ENCODE measurements around the gene CCDC7.
"Not testable (repeated sequence)": the region's sequence is repeated elsewhere in the genome, so short reads cannot be mapped to it uniquely, and the experiment has no call there.

Gene CCDC7

GRCh38 chr10:32577448-32577847 lies 131.5 kb downstream of the CCDC7 start:
- H3K9ac ChIP-seq (ENCODE audit: low read length) = no peak overlapping the region
- H3K27me3 ChIP-seq (ENCODE audit: control insufficient read depth in 1 of 2, insufficient read depth in 1 of 2, low read length in 2 of 2) = no peaks in the 10 kb centered on the region
- H3K36me3 ChIP-seq (ENCODE audit: control insufficient read depth in 1 of 2, insufficient read depth in 2 of 2, low read depth in 1 of 2, low read length in 2 of 2) = no peaks in the 10 kb centered on the region
- H2BK12ac ChIP-seq (ENCODE audit: low read length in 2 of 2) = no peak overlapping the region
- no peak overlapping the region for H3K4me3 ChIP-seq (ENCODE audit: insufficient read depth in 1 of 2, low read depth in 1 of 2, low read length in 2 of 2)
- H3K79me1 ChIP-seq (replicated peaks; ENCODE audit: low read length, poor library complexity, severe bottlenecking) = no peaks in the 10 kb centered on the region
- H4K8ac ChIP-seq (ENCODE audit: low read length) = no peak overlapping the region
- no peak overlapping the region for H3K23ac ChIP-seq (ENCODE audit: low read length in 2 of 2)
- H2BK15ac ChIP-seq (ENCODE audit: low read depth, poor library complexity, severe bottlenecking) = no peak overlapping the region
- H2AFZ ChIP-seq (ENCODE audit: low read depth, low read length) = no peak overlapping the region
- no peak overlapping the region for H2BK120ac ChIP-seq (ENCODE audit: low read depth, low read length)
- H3K18ac ChIP-seq (ENCODE audit: low read depth in 1 of 2, low read length in 2 of 2) = no peak overlapping the region
- H3K14ac ChIP-seq (ENCODE audit: low read length in 2 of 2) = no peak overlapping the region
- no peak overlapping the region for H2BK5ac ChIP-seq (ENCODE audit: low read depth, low read length, poor library complexity, severe bottlenecking)
- H3K27ac ChIP-seq (ENCODE audit: low read length, poor library complexity, severe bottlenecking) = no peak overlapping the region
- H3K9me3 ChIP-seq (ENCODE audit: control insufficient read depth, low read length) = no peaks in the 10 kb centered on the region
- H4K91ac ChIP-seq (ENCODE audit: low read length) = no peak overlapping the region
- H3K4me1 ChIP-seq (ENCODE audit: control insufficient read depth, insufficient read depth, low read depth, low read length) = no peaks in the 10 kb centered on the region
- peak; percentile 2 for DNase-seq
- no peak overlapping the region for H2AK5ac ChIP-seq (ENCODE audit: low read length, severe bottlenecking)
- H3K4ac ChIP-seq (ENCODE audit: low read depth in 1 of 2, low read length in 2 of 2) = no peak overlapping the region
- no peak overlapping the region for H3K4me2 ChIP-seq (ENCODE audit: low read length, poor library complexity, severe bottlenecking)

GRCh38 chr10:32582946-32583345 lies 137.0 kb downstream of the CCDC7 start:
- Histone ChIP-seq H3K36me3 (ENCODE audit: control insufficient read depth in 1 of 2, insufficient read depth in 2 of 2, low read depth in 1 of 2, low read length in 2 of 2) (no peaks in the 10 kb centered on the region), H3K4me2 (ENCODE audit: low read length, poor library complexity, severe bottlenecking) (no peak overlapping the region)

GRCh38 chr10:32598022-32598421 lies 152.1 kb downstream of the CCDC7 start:
- not testable (repeated sequence) for H3K79me1 ChIP-seq (replicated peaks; ENCODE audit: low read length, poor library complexity, severe bottlenecking); H2AK5ac ChIP-seq (ENCODE audit: low read length, severe bottlenecking); H2BK12ac ChIP-seq (ENCODE audit: low read length in 2 of 2); H3K4me2 ChIP-seq (ENCODE audit: low read length, poor library complexity, severe bottlenecking); H4K91ac ChIP-seq (ENCODE audit: low read length); H3K4me3 ChIP-seq (ENCODE audit: insufficient read depth in 1 of 2, low read depth in 1 of 2, low read length in 2 of 2); DNase-seq; H2AFZ ChIP-seq (ENCODE audit: low read depth, low read length); H4K8ac ChIP-seq (ENCODE audit: low read length); H3K27me3 ChIP-seq (ENCODE audit: control insufficient read depth in 1 of 2, insufficient read depth in 1 of 2, low read length in 2 of 2); H2BK5ac ChIP-seq (ENCODE audit: low read depth, low read length, poor library complexity, severe bottlenecking); H3K23ac ChIP-seq (ENCODE audit: low read length in 2 of 2); H2BK120ac ChIP-seq (ENCODE audit: low read depth, low read length); H3K4me1 ChIP-seq (ENCODE audit: control insufficient read depth, insufficient read depth, low read depth, low read length); H3K18ac ChIP-seq (ENCODE audit: low read depth in 1 of 2, low read length in 2 of 2); H3K9ac ChIP-seq (ENCODE audit: low read length); H3K14ac ChIP-seq (ENCODE audit: low read length in 2 of 2); H2BK15ac ChIP-seq (ENCODE audit: low read depth, poor library complexity, severe bottlenecking); H3K4ac ChIP-seq (ENCODE audit: low read depth in 1 of 2, low read length in 2 of 2); H3K36me3 ChIP-seq (ENCODE audit: control insufficient read depth in 1 of 2, insufficient read depth in 2 of 2, low read depth in 1 of 2, low read length in 2 of 2); H3K27ac ChIP-seq (ENCODE audit: low read length, poor library complexity, severe bottlenecking)
- peaks cover 28% of the 10 kb centered on the region for H3K9me3 ChIP-seq (ENCODE audit: control insufficient read depth, low read length)
- 84% methylated on average over 5 of the region's 5 CpGs for WGBS

More at GRCh38 chr10:32582946-32583345, 137.0 kb downstream of the CCDC7 start:
- H3K4me3 ChIP-seq (ENCODE audit: insufficient read depth in 1 of 2, low read depth in 1 of 2, low read length in 2 of 2) = no peak overlapping the region
- no peak overlapping the region for H3K4ac ChIP-seq (ENCODE audit: low read depth in 1 of 2, low read length in 2 of 2)
- H3K9me3 ChIP-seq (ENCODE audit: control insufficient read depth, low read length) = no peaks in the 10 kb centered on the region
- H4K91ac ChIP-seq (ENCODE audit: low read length) = no peak overlapping the region
- no peaks in the 10 kb centered on the region for H3K4me1 ChIP-seq (ENCODE audit: control insufficient read depth, insufficient read depth, low read depth, low read length)
- no peak overlapping the region for H4K8ac ChIP-seq (ENCODE audit: low read length)
- DNase-seq = no peak
- H2AFZ ChIP-seq (ENCODE audit: low read depth, low read length) = no peak overlapping the region
- H3K27me3 ChIP-seq (ENCODE audit: control insufficient read depth in 1 of 2, insufficient read depth in 1 of 2, low read length in 2 of 2) = no peaks in the 10 kb centered on the region
- H3K23ac ChIP-seq (ENCODE audit: low read length in 2 of 2) = no peak overlapping the region
- H3K9ac ChIP-seq (ENCODE audit: low read length) = no peak overlapping the region
- H3K27ac ChIP-seq (ENCODE audit: low read length, poor library complexity, severe bottlenecking) = no peak overlapping the region
- no peak overlapping the region for H2BK12ac ChIP-seq (ENCODE audit: low read length in 2 of 2)
- H2BK120ac ChIP-seq (ENCODE audit: low read depth, low read length) = no peak overlapping the region
- WGBS = 67% methylated on average over 1 of the region's 2 CpGs
- H2AK5ac ChIP-seq (ENCODE audit: low read length, severe bottlenecking) = no peak overlapping the region
- H3K18ac ChIP-seq (ENCODE audit: low read depth in 1 of 2, low read length in 2 of 2) = no peak overlapping the region
- H3K14ac ChIP-seq (ENCODE audit: low read length in 2 of 2) = no peak overlapping the region
- H2BK5ac ChIP-seq (ENCODE audit: low read depth, low read length, poor library complexity, severe bottlenecking) = no peak overlapping the region
- no peak overlapping the region for H2BK15ac ChIP-seq (ENCODE audit: low read depth, poor library complexity, severe bottlenecking)
- no peaks in the 10 kb centered on the region for H3K79me1 ChIP-seq (replicated peaks; ENCODE audit: low read length, poor library complexity, severe bottlenecking)

GRCh38 chr10:32600317-32600716 lies 154.4 kb downstream of the CCDC7 start:
- H3K36me3 ChIP-seq (ENCODE audit: control insufficient read depth in 1 of 2, insufficient read depth in 2 of 2, low read depth in 1 of 2, low read length in 2 of 2) = no peaks in the 10 kb centered on the region
- no peak overlapping the region for H2BK120ac ChIP-seq (ENCODE audit: low read depth, low read length)
- H3K4ac ChIP-seq (ENCODE audit: low read depth in 1 of 2, low read length in 2 of 2) = no peak overlapping the region
- H3K4me2 ChIP-seq (ENCODE audit: low read length, poor library complexity, severe bottlenecking) = no peak overlapping the region
- H3K27ac ChIP-seq (ENCODE audit: low read length, poor library complexity, severe bottlenecking) = no peak overlapping the region
- 60% methylated on average over 2 of the region's 2 CpGs for WGBS
- H3K18ac ChIP-seq (ENCODE audit: low read depth in 1 of 2, low read length in 2 of 2) = no peak overlapping the region
- peaks cover 28% of the 10 kb centered on the region for H3K9me3 ChIP-seq (ENCODE audit: control insufficient read depth, low read length)
- no peak overlapping the region for H2BK5ac ChIP-seq (ENCODE audit: low read depth, low read length, poor library complexity, severe bottlenecking)
- no peaks in the 10 kb centered on the region for H3K4me1 ChIP-seq (ENCODE audit: control insufficient read depth, insufficient read depth, low read depth, low read length)
- H3K23ac ChIP-seq (ENCODE audit: low read length in 2 of 2) = no peak overlapping the region
- H3K4me3 ChIP-seq (ENCODE audit: insufficient read depth in 1 of 2, low read depth in 1 of 2, low read length in 2 of 2) = no peak overlapping the region
- no peaks in the 10 kb centered on the region for H3K79me1 ChIP-seq (replicated peaks; ENCODE audit: low read length, poor library complexity, severe bottlenecking)
- no peak overlapping the region for H2AFZ ChIP-seq (ENCODE audit: low read depth, low read length)
- H2BK15ac ChIP-seq (ENCODE audit: low read depth, poor library complexity, severe bottlenecking) = no peak overlapping the region
- no peak overlapping the region for H4K91ac ChIP-seq (ENCODE audit: low read length)
- H2BK12ac ChIP-seq (ENCODE audit: low read length in 2 of 2) = no peak overlapping the region
- H3K14ac ChIP-seq (ENCODE audit: low read length in 2 of 2) = no peak overlapping the region
- no peak overlapping the region for H3K9ac ChIP-seq (ENCODE audit: low read length)
- no peak overlapping the region for H2AK5ac ChIP-seq (ENCODE audit: low read length, severe bottlenecking)
- H3K27me3 ChIP-seq (ENCODE audit: control insufficient read depth in 1 of 2, insufficient read depth in 1 of 2, low read length in 2 of 2) = no peaks in the 10 kb centered on the region
- H4K8ac ChIP-seq (ENCODE audit: low read length) = no peak overlapping the region
- DNase-seq = no peak

Data from mesenchymal stem cell (in vitro differentiated cells and primary cell).